HepG2 (cell line): ENCODE results near the gene KRTAP10-8. TPM values are rescaled to one million over a fixed set of nuclear protein-coding genes. Genes with fewer than 3 reads are reported as not detected.

Source experiments
- ATAC-seq: fragments of 200-7000 bp; cut with Tn5 transposase; 3 replicates; pipeline ENCODE4 v1.9.1; 2020; ENCODE audit warnings: mild to moderate bottlenecking, moderate library complexity
- BruUV-seq: library from RNA; stranded (reverse); fragments of 400-500 nt; replicated peaks from 2 replicates; lab custom pipeline; 2021; lab: Mats Ljungman, UMichigan
- CTCF ChIA-PET: fragments of 300-600 bp; formaldehyde crosslinking; extraction: SDS; loops from one replicate; lab custom pipeline; 2021; ENCODE audit warnings: low total read pairs, inconsistent platforms, low intra/inter-chr PET ratio; lab: Yijun Ruan, JAX
- POLR2A ChIA-PET: fragments of 350-600 bp; sonication (Branson Sonifier 250); formaldehyde crosslinking; loops from one replicate; lab custom pipeline; 2020; ENCODE audit warnings: antibody characterized with exemption, inconsistent platforms; lab: Yijun Ruan, JAX
- DNase-seq: peaks from one replicate; pipeline ENCODE4 v3.0.0-alpha.2; 2015; ENCODE audit warnings: low spot score
- FAIRE-seq: peaks from 3 replicates; lab custom pipeline; 2011; peaks lifted over from hg19 to GRCh38; lab: Jason Lieb, UNC
- H2AFZ ChIP-seq: one replicate; pipeline ENCODE4 v1.6.1; 2011; ENCODE audit warnings: low read length, inconsistent platforms
- H3K27ac ChIP-seq: fragments of 300-600 bp; 3 replicates; pipeline ENCODE4 v1.8.0; 2011; ENCODE audit warnings: mixed run types, mild to moderate bottlenecking, mixed read lengths, low read length, inconsistent platforms; ENCODE audit not compliant: insufficient read depth; ENCODE audit errors: extremely low read length
- H3K27me3 ChIP-seq, 2 experiments: fragments of 200-600 bp in 1 of 2; 2 replicates in 1 of 2; 3 replicates in 1 of 2; pipeline versions ENCODE4 v1.6.0 to v1.8.0; 2011; ENCODE audit warnings: low read length in 2 of 2, mild to moderate bottlenecking in 2 of 2, moderate library complexity in 2 of 2, inconsistent platforms in 1 of 2; ENCODE audit not compliant: insufficient read depth in 2 of 2, control insufficient read depth in 1 of 2
- H3K36me3 ChIP-seq, 2 experiments: fragments of 200-600 bp in 1 of 2; replicated peaks in 1 of 2; 2 replicates in 1 of 2; 3 replicates in 1 of 2; pipeline versions ENCODE4 v1.5.1 to v1.8.0; 2011; ENCODE audit warnings: low read length in 2 of 2, inconsistent platforms in 1 of 2; ENCODE audit not compliant: insufficient read depth in 2 of 2, control insufficient read depth in 1 of 2
- H3K4me1 ChIP-seq: 2 replicates; pipeline ENCODE4 v1.5.1; 2012; ENCODE audit warnings: low read length, inconsistent platforms; ENCODE audit not compliant: insufficient read depth
- H3K4me2 ChIP-seq: 2 replicates; pipeline ENCODE4 v1.6.0; 2011; ENCODE audit warnings: low read depth, low read length, inconsistent platforms
- H3K4me3 ChIP-seq, 3 experiments: fragments of 200-600 bp in 1 of 3; sonication (generic), shearing (Covaris generic) in 1 of 3; replicated peaks in 1 of 3; 2 replicates each; pipeline ENCODE4 v1.5.1; 2011 to 2016; ENCODE audit warnings: low read length in 3 of 3, inconsistent platforms in 2 of 3, low read depth in 2 of 3, mild to moderate bottlenecking in 2 of 3, control low read depth in 1 of 3, mixed read lengths in 1 of 3; ENCODE audit not compliant: insufficient read depth in 1 of 3
- H3K79me2 ChIP-seq: one replicate; pipeline ENCODE4 v1.6.1; 2011; ENCODE audit warnings: low read length, inconsistent platforms; ENCODE audit not compliant: insufficient read depth
- H3K9ac ChIP-seq: 2 replicates; pipeline ENCODE4 v1.6.0; 2011; ENCODE audit warnings: mild to moderate bottlenecking, low read depth, low read length, inconsistent platforms; ENCODE audit not compliant: insufficient read depth
- H3K9me3 ChIP-seq: 2 replicates; pipeline ENCODE4 v1.5.1; 2012; ENCODE audit warnings: mild to moderate bottlenecking, low read length
- H4K20me1 ChIP-seq: 2 replicates; pipeline ENCODE4 v1.6.0; 2011; ENCODE audit warnings: inconsistent platforms, mild to moderate bottlenecking, low read length, moderate library complexity; ENCODE audit not compliant: insufficient read depth
- CENPT ChIP-seq: sonication (generic); formaldehyde crosslinking; IDR thresholded peaks from 2 replicates; pipeline ENCODE4 v1.8.0; 2022; ENCODE audit warnings: low read depth, mild to moderate bottlenecking, moderate library complexity, missing genetic modification reagents
- CHD4 ChIP-seq: fragments of 200-600 bp; sonication (generic); IDR thresholded peaks from 2 replicates; pipeline ENCODE4 v1.7.0; 2017; ENCODE audit warnings: mild to moderate bottlenecking, low read length, borderline replicate concordance
- HOXA7 ChIP-seq: sonication (generic); formaldehyde crosslinking; IDR thresholded peaks from 2 replicates; pipeline ENCODE4 v1.8.1; 2022; ENCODE audit warnings: mild to moderate bottlenecking, missing genetic modification reagents, moderate library complexity
- JUN ChIP-seq: sonication (generic); formaldehyde crosslinking; IDR thresholded peaks from 2 replicates; pipeline ENCODE4 v1.4.0; 2020; ENCODE audit warnings: mild to moderate bottlenecking, missing genetic modification reagents
- KAT2B ChIP-seq: fragments of 150-350 bp; IDR thresholded peaks from 2 replicates; pipeline ENCODE4 v1.6.1; 2014; ENCODE audit warnings: low read depth, low read length, borderline replicate concordance
- NFRKB ChIP-seq: fragments of 450-650 bp; IDR thresholded peaks from 2 replicates; pipeline ENCODE4 v1.6.1; 2017
- SMYD3 ChIP-seq: sonication (generic); formaldehyde crosslinking; IDR thresholded peaks from 2 replicates; pipeline ENCODE4 v1.8.1; 2023; ENCODE audit warnings: mild to moderate bottlenecking, missing genetic modification reagents
- ZNF33B ChIP-seq: sonication (generic); formaldehyde crosslinking; IDR thresholded peaks from 2 replicates; pipeline ENCODE4 v1.5.1; 2020; ENCODE audit warnings: mild to moderate bottlenecking, missing genetic modification reagents
- ZNF674 ChIP-seq: sonication (generic); formaldehyde crosslinking; IDR thresholded peaks from 2 replicates; pipeline ENCODE4 v1.5.0; 2020; ENCODE audit warnings: low read depth, mild to moderate bottlenecking, missing genetic modification reagents
- ZNF780A ChIP-seq: sonication (generic); formaldehyde crosslinking; IDR thresholded peaks from 2 replicates; pipeline ENCODE4 v1.8.0; 2022; ENCODE audit warnings: mild to moderate bottlenecking, missing genetic modification reagents, moderate library complexity
- WGBS: methylation state at CpG from one replicate; pipeline ENCODE4 v1.1.6; 2017; ENCODE audit warnings: low lambda C conversion rate; 5-methylcytosine and 5-hydroxymethylcytosine counted together
- in situ Hi-C: cut with HindIII; loops from 2 replicates; pipeline ENCODE4 v1.10.0; 2017; ENCODE audit warnings: low pct_unique_long_range_greater_than_20kb; ENCODE audit not compliant: extremely low pct_ligation_motif_present
- intact Hi-C: fragments of 100-400 bp; cut with micrococcal nuclease; formaldehyde crosslinking; loops from one replicate; pipeline ENCODE4 v1.10.0; 2022; ENCODE audit not compliant: unreplicated experiment
- polyA plus RNA-seq, 8 experiments: library from polyadenylated mRNA; depleted of rRNA in 3 of 8; stranded (reverse) in 7 of 8; unstranded in 1 of 8; fragments of >200 nt; fragmentation: Illumina TruSeq in 4 of 8; extraction: Trizol in 4 of 8; gene quantifications; 2 replicates each; pipeline versions ENCODE4 v1.2.1 to v1.2.3, GENCODE V29; 2011 to 2016; ENCODE audit warnings: low read depth in 4 of 8, missing spikeins in 1 of 8, mixed read lengths in 1 of 8; ENCODE audit not compliant: insufficient read depth in 1 of 8
- total RNA-seq, 5 experiments: library from RNA; depleted of rRNA; stranded (reverse); fragments of >200 nt; fragmentation: Illumina TruSeq; extraction: Trizol; gene quantifications; 2 replicates each; pipeline ENCODE4 v1.2.3, GENCODE V29; 2016; ENCODE audit warnings: low read depth in 1 of 5

The KRTAP10-8 gene
- total and polyA plus RNA-seq, 2 of the 13 experiments (the other 11 are each of a cell fraction or from before 2014, with no cell fraction given) = not detected

GRCh38 chr21:44578371-44579055 is 33.4 kb upstream of the KRTAP10-8 start:
- ChIA-PET CTCF (no interaction called here), POLR2A (no interaction called here)
- no peak overlapping the region for H3K4me3 ChIP-seq
- no peak overlapping the region for H2AFZ ChIP-seq
- H3K9me3 ChIP-seq = peaks cover 13% of the 10 kb centered on the region
- intact Hi-C loops = no loop called here
- FAIRE-seq = no peak
- no peak for DNase-seq
- H4K20me1 ChIP-seq = no peaks in the 10 kb centered on the region
- TF ChIP-seq ZNF33B (CRISPR knock-in tag) (no peak), KAT2B (no peak), ZNF674 (CRISPR knock-in tag) (no peak), NFRKB (no peak), CHD4 (no peak), CENPT (CRISPR knock-in tag) (no peak)
- no peak overlapping the region for H3K27ac ChIP-seq
- H3K79me2 ChIP-seq = no peaks in the 10 kb centered on the region
- H3K9ac ChIP-seq = no peak overlapping the region
- WGBS = 39% methylated on average over 7 of the region's 17 CpGs
- in situ Hi-C loops = no loop called here
- H3K27me3 ChIP-seq = no peaks in the 10 kb centered on the region
- H3K4me2 ChIP-seq = no peak overlapping the region
- no TSS peak for BruUV-seq
- ATAC-seq = no peak
- H3K4me1 ChIP-seq = peaks cover 20% of the 10 kb centered on the region
- no peaks in the 10 kb centered on the region for H3K36me3 ChIP-seq

GRCh38 chr21:44579056-44579832 is 32.6 kb upstream of the KRTAP10-8 start:
- H3K27ac ChIP-seq = no peak overlapping the region
- ATAC-seq (no peak), DNase-seq (no peak), FAIRE-seq (no peak)
- no peaks in the 10 kb centered on the region for H3K36me3 ChIP-seq
- ChIA-PET POLR2A (no interaction called here), CTCF (no interaction called here)
- no peak for TF ChIP-seq HOXA7 (CRISPR knock-in tag)
- no peak for TF ChIP-seq JUN (CRISPR knock-in tag)
- TF ChIP-seq SMYD3 (CRISPR knock-in tag) = no peak
- TF ChIP-seq ZNF780A (CRISPR knock-in tag) = no peak
- no peak overlapping the region for H3K4me3 ChIP-seq
- H3K4me1 ChIP-seq = peaks cover 15% of the 10 kb centered on the region
- peaks cover 13% of the 10 kb centered on the region for H3K9me3 ChIP-seq
- no peaks in the 10 kb centered on the region for H4K20me1 ChIP-seq
- no peak overlapping the region for H2AFZ ChIP-seq
- no peaks in the 10 kb centered on the region for H3K79me2 ChIP-seq
- no peak overlapping the region for H3K9ac ChIP-seq
- no peak overlapping the region for H3K4me2 ChIP-seq
- intact Hi-C loops (no loop called here), in situ Hi-C loops (no loop called here)
- WGBS = 49% methylated on average over 13 of the region's 22 CpGs
- no TSS peak for BruUV-seq
- no peaks in the 10 kb centered on the region for H3K27me3 ChIP-seq
